Measurements from ENCODE around the gene DSTN. TPM values are rescaled to one million over a fixed set of nuclear protein-coding genes. Genes with fewer than 3 reads are reported as not detected.

The DSTN gene
- total RNA-seq, 1 donor: 348 TPM

DNA sequence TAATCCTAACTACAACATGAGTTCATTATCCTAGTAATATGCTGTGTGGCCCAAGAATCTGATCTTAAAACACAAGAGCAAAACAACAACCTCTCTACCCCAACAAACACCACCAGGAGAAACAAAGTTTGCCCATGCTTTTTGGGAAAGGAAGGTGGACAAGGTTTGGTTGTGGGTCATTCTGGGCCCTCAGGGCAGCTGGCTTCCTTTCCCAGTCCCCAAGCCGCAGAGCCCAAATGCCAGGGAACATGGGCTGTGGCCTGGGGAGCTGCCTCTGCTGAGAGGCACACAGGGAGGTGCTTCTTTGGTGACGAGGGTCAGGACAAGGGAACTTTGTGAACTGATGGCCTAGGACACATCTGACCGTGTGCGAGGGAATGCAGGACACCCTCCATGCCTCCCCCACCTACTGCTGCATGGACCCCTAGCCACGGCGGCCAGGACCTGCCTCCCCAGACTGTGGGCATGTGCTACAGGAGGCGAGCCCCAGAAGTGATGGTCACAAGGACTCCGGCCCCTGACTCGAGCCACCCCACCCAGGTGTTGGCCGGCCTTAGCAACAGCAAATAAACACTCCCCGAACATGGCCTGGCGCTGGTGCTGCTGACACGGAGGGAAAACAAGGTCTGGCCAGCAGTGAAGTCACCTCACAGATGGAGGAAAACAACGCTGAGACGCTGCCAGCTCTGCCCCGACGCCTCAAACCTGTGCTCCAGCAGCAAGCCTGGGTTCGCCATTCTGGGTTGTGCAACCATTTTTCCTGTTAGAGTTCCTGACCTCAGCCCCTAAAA, 56.5 kb downstream of the DSTN start:
- TF ChIP-seq, protein P1, sequence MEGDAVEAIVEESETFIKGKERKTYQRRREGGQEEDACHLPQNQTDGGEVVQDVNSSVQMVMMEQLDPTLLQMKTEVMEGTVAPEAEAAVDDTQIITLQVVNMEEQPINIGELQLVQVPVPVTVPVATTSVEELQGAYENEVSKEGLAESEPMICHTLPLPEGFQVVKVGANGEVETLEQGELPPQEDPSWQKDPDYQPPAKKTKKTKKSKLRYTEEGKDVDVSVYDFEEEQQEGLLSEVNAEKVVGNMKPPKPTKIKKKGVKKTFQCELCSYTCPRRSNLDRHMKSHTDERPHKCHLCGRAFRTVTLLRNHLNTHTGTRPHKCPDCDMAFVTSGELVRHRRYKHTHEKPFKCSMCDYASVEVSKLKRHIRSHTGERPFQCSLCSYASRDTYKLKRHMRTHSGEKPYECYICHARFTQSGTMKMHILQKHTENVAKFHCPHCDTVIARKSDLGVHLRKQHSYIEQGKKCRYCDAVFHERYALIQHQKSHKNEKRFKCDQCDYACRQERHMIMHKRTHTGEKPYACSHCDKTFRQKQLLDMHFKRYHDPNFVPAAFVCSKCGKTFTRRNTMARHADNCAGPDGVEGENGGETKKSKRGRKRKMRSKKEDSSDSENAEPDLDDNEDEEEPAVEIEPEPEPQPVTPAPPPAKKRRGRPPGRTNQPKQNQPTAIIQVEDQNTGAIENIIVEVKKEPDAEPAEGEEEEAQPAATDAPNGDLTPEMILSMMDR (IDR thresholded peaks at IDR 0.05; ENCODE audit: insufficient read depth, low read length): no peak
- no peak overlapping the region for H3K4me3 ChIP-seq (ENCODE audit: low read depth, low read length)

DNA sequence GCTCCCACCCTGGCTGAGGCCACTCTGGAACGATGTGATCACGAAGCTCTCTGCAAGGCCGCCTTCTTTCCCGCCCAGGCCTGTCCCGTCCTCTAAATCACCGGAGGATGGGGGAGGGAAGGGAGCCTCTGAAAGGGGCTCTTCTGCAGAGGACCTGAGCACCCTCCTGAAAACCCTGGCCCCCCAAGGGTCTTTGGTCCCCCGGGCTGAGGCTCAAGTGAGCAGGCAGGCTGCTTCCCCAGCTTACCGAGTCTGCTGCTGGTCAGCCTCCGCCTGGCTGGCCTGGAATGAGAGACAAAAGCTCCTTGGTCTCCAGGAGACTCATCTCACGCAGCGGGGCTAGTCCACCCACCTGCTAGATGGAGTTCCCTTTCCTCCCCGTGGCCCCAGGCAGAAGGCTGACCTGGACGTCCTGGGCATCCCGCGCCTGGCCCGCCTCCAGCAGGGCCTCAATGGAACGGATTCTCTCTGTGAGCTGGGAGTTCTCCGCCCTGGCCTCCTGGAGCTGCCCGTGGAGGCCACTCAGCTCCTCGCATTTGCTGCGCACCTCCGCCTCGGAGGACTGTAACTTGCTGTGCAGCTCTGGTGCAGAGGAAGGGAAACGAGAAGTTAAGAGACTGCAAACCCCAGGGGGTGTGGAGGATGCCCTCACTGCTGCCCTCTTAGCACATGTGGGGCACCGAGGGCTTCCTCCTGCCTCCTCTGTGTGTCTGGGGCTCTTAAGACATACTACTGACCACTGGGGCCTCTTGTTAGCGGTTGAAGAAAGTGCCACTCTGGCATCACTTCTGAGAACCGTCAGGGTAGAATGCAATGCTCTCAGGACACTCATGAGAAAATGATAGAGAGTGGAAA, 57.5 kb downstream of the DSTN start:
- TF ChIP-seq, protein P1 (IDR thresholded peaks at IDR 0.05; ENCODE audit: insufficient read depth, low read length): no peak
- no peak overlapping the region for H3K4me3 ChIP-seq (ENCODE audit: low read depth, low read length)
- no peak for DNase-seq (ENCODE audit: low read depth)

More for the DNA sequence above, 56.5 kb downstream of the DSTN start:
- DNase-seq (ENCODE audit: low read depth): no peak

DNA sequence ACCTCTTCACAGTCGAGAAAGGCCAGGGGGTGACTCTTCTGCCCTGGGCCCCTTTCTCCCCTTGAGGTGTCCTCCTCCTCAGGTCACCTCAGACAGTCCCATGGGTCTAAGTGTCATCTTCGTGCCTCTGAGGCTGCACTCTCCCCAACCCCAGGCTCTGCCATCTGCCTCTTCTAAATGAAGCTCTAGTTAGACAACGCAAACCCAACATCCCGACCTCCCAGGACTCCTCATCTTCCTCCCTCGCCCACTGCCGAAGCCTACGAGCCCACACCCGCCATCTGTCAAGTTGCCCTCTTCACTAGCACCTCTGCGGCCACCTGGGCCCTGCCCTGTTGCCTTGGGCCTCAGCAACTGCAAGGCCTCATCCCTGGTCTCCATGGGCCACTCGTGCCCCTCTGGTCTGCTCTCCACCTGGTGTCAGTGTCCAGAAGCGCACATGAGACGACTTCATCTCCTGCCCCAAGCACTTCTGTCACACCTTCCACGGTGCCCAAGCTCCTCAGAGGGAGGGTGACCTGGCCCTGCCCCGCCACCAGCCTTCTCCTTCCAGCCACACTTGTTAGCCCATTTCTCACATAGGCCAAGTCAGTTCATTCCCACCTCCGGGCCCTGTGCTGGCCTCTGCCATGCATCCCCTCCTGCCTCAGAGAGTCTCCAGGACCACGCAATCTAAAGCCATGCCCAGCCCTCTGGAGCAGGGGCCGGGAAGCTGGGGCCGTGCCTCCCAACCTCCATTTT, 58.4 kb downstream of the DSTN start:
- H3K4me3 ChIP-seq (ENCODE audit: low read depth, low read length): no peak overlapping the region
- TF ChIP-seq, protein P1 (IDR thresholded peaks at IDR 0.05; ENCODE audit: insufficient read depth, low read length): no peak
- DNase-seq (ENCODE audit: low read depth): no peak

DNA sequence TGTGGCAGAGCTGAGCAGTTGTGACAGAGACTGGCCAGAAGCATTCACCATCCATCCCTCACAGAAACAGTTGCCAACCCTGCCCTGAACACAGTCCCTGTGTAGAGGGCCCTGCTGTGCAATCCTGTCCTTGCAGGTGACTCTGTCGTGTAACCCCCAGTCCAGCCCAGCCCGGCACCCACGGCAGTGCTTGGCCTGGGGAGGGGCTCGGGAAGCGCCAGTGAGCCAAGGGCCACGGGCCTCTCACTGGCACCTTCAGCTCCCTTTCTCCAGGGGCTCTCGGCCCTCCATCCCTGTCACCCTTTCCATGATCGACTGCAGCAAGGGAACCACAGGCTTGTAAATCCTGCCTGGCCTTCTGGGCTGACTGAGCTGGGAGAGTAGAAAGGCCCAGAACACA, 59.1 kb downstream of the DSTN start:
- TF ChIP-seq, protein P1 (IDR thresholded peaks at IDR 0.05; ENCODE audit: insufficient read depth, low read length): no peak
- H3K4me3 ChIP-seq (ENCODE audit: low read depth, low read length): no peak overlapping the region
- DNase-seq (ENCODE audit: low read depth): no peak

DNA sequence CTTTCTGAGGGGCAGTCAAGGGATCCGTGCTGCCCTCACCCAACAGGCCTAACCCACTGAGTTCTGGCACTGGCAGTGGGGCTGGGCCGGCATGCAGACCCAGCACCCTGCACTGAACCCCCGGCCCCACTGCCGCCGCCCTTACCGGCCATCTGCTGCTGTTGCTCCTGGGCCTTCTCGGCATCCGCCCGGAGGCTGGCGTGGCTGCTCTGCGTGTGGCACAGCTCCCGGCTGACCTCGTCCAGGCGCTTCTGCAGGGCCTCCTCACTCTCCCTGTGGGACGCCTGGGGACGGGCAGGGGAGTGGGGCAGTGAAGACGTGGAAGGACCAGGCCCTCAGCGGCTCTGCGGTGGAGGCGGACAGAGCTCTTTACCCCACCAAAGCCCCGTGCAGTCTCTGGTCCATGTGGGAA, 59.8 kb downstream of the DSTN start:
- DNase-seq (ENCODE audit: low read depth): no peak
- TF ChIP-seq, protein P1 (IDR thresholded peaks at IDR 0.05; ENCODE audit: insufficient read depth, low read length): no peak
- H3K4me3 ChIP-seq (ENCODE audit: low read depth, low read length): no peak overlapping the region

DNA sequence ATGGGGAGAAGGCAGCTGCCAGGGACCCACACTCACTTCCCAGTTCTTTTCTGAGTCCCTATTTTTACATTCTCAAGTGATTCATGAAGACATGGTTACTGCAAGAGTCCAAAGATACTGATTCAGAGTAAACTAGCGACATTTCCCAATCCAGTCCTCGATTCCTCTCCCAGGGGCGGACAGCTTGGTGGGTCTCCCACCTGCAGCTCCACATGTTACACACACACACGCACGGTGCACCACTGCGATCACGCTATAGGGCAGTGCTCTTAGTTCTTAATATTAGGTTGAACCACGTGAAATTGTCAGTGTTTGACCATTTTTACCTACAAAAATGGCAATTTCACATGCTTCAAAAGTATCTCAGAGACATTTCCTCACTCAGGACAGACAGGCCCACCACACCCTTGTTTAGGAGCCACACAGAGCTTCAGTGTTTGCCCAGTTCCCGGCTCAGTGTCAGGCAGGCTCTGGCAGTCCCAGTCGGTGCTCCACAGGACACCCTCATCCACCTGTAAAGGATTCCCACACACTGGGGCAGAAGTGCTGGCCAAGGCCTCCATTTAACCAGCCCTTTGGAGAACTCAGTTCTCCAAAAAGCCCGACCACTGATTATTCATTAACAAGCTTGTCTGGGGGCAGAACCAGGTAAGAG, 60.4 kb downstream of the DSTN start:
- TF ChIP-seq, protein P1 (IDR thresholded peaks at IDR 0.05; ENCODE audit: insufficient read depth, low read length): no peak
- H3K4me3 ChIP-seq (ENCODE audit: low read depth, low read length): no peak overlapping the region
- DNase-seq (ENCODE audit: low read depth): no peak

All from fibroblast of the aortic adventitia (primary cell).